CD1c-positive myeloid dendritic cell (primary cell): Measurements from ENCODE around the gene COL15A1.

Source experiments
- DNase-seq: peaks from one replicate; pipeline ENCODE4 v3.0.0-alpha.2; 2016; ENCODE audit errors: extremely low spot score

COL15A1 gene

DNA sequence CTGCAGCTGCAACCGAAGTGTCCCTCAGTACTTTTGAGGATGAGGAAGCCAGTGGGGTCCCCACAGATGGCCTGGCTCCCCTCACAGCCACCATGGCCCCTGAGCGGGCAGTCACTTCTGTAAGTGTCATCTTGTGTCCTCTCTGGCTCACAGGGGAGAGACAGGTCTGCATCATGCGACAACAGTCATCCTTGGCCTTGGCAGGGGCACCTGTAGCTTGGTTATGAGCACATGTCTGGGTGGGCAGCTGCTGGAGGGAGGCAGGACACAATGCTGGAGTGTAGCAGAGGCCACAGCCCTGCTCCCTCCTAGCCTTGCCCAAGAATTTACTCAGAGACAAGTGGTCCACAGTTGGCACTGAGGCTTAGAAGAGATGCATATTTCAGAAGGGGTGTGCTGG lies 71.7 kb downstream of the COL15A1 start:
- DNase-seq = no peak

DNA sequence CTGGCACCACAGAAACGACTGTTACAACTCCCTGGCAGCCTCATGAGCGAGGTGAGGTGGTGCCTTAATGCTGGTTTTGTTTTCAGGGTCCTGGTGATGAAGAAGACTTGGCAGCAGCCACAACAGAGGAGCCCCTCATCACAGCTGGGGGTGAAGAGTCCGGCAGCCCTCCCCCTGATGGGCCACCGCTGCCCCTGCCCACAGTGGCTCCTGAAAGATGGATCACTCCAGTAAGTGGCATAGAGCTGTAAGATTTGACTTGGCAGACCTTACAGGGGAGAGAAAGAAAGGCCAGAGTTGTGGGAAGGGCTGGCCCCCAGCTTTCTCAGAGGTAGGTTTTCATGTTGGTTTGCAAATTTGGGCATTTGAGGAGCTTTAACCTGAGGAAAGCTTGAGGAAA lies 72.2 kb downstream of the COL15A1 start:
- DNase-seq = no peak

- no peak for DNase-seq
Observed at GRCh38 chr9:99016681-99017387, 73.1 kb downstream of the COL15A1 start.

DNA sequence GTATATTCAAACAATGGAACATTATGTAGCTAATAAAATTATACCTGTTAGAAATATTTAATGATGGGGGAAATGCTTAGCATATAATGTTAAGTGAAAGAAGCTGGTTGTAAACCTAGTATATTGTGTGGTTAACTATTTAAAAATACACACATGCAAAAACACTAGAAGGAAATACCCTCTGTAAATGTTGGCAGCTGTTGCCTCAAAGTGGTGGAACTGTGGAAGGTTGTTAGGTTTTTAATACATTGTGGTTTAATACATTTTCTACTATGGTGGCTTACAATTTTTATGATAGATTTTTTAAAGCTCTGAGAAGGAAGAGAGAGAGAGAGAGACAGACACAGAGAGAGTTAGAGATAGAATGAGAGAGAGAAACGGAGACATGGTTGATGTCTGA lies 74.9 kb downstream of the COL15A1 start:
- no peak for DNase-seq

GRCh38 chr9:99019510-99020331 lies 76.0 kb downstream of the COL15A1 start:
- no peak for DNase-seq

GRCh38 chr9:99020786-99021436 lies 77.2 kb downstream of the COL15A1 start:
- no peak for DNase-seq

DNA sequence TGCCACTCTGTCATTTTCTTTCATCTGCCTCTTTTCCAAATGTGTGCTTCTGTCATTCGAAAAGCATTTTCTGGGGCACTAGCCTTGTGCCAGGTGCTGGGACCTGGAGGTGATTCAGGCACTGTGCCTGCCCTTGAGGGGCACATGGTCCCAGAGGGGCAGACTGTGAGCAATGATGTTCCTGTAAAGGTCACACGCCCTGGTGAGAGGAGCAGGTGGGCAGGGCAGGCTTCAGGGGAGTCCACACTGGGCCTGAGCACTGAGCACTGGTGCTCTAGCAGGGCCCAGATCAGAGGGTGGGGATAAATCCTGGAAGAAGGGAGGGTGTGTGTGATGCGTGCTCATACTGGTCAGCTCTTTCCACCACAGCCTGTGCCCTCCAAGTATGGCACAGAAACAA lies 77.8 kb downstream of the COL15A1 start:
- DNase-seq = no peak

GRCh38 chr9:99023231-99023630 lies 79.5 kb downstream of the COL15A1 start:
- DNase-seq = no peak

- no peak for DNase-seq
Observed at GRCh38 chr9:99023831-99024230, 80.1 kb downstream of the COL15A1 start.

DNA sequence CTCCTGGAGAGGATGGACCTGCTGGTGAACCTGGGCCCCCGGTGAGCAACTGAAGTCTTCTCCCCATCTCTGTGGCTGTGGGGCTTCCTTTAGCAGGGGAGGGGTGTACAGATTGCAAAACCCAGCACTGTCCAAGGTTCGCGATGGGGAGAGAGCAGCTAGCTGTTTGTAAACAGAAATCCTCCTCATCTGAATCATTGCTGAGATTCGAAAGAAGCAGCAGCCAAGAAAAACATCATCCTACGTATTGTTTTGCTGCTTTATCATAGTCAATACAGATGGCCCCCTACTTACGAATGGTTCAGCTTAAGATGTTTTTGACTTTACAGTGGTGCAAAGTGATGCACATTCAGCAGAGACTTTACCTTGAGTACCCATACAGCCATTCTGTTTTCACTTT lies 81.3 kb downstream of the COL15A1 start:
- DNase-seq = no peak

GRCh38 chr9:99025616-99026270 lies 82.0 kb downstream of the COL15A1 start:
- DNase-seq = no peak

GRCh38 chr9:99026271-99026955 lies 82.7 kb downstream of the COL15A1 start:
- no peak for DNase-seq

DNA sequence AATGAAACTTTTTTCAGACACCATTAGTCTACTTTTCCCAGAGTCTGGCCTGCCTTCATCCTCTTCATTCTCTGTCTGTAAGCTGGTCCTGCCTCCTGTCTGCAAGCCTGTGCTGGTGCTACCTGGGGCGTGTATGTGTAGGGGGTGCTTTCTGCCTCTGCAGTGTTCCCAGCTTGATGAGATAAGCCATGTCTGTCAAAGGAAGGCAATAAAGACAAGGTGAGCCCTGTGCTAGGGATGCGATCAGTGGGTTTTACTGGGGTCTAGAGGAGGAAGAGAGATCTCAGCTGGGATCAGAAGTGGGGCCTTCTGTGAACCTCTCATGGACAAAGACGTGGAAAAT lies 83.2 kb downstream of the COL15A1 start:
- DNase-seq = no peak

- no peak for DNase-seq
Observed at GRCh38 chr9:99027443-99027842, 83.7 kb downstream of the COL15A1 start.

- DNase-seq = peak; percentile 30
Observed at GRCh38 chr9:99029083-99029645, 85.5 kb downstream of the COL15A1 start.

DNA sequence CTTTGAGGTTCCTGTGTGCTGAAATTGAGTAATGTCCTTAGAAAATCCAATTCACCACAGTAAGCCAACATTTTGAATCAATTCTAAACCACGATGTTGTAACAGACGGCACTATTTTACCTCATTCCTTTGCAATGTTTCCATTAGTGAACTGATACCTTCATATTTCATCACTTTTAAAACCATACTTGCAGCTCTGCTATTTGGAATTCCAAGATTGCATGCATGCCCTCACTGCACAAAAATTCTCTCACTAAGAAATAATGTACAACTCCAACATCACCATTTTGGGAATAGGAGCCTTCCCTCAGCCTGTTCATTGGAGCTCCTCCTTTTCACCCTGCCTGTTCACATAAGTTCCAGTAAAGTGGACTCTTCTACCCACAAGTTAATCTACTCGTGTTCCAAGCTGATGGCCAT lies 86.4 kb downstream of the COL15A1 start:
- peak; percentile 11 for DNase-seq

- DNase-seq = no peak
Observed at GRCh38 chr9:99030610-99031109, 87.0 kb downstream of the COL15A1 start.

DNA sequence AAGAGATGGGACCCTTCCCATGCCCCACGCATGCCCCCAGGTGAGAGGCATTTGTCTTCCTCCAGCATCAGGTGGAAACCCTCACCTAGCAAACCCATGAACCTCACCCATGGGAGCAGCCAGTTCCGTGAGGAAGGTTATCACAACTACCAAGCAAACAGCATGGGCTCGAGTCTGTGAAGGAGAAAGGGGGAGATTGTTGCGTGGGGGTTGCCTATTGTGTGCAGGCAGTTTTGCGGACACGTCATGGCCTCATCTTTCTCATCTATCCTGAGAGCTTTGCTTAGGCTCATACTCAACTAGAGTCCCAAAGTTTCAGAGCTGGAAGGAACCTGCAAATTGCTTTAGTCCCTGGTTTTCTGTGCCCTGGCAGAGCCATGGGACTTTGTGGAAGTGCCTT lies 87.6 kb downstream of the COL15A1 start:
- DNase-seq = no peak

DNA sequence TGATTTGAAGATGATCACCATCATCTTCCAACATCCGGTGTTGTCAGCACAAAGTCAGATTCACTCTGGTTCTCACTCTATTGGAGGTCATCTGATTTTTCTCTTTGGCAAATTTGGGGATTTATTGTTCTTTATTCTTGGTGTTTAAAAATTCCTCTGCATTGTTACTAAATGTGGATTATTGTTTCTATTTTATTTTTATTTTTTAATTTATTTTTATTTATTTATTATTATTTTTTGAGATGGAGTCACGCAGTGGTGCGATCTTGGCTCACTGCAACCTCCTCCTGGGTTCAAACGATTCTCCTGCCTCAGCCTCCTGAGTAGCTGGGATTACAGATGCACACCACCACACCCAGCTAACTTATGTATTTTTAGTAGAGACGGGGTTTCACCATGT lies 88.3 kb downstream of the COL15A1 start:
- DNase-seq = no peak

DNA sequence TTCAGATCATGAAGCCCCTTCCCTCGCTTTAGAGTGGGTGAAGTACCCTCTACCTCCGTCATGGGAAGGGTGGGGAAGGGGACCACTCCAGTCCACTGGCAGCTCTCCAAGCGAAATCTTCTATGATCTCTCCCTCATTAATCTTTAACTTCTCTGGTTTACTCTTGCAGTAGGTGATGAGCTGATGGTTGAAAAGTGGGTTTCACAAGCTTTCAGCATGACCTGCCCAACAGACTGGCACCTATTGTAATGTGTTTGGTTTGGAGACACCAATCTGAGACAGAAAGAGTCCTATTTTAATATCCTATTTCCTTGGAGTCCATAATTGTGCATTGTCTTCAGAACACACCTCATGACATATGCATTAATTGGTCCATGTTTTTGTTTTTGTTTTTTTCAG lies 90.4 kb downstream of the COL15A1 start:
- DNase-seq = no peak

DNA sequence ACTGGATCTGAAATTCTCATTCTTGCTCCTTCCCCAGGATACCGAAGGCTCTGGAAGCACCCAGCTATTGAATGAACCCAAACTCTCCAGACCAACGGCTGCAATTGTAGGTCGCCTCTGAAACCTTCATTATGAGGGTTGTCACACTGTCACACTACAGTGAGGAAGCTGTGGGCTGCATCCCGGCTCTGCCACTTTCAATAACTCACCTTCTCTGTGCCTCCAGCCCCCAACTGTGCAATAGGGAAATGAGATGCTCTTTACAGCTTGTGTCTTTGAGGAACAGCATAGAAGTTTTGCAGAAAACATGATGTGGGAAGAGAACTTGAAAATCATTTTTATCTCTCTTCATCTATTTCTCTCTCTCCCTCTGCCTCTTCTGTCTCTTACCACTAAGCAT lies 91.6 kb downstream of the COL15A1 start:
- no peak for DNase-seq
